ENCODE results near the gene SLC22A12.
A peak's percentile ranks its signal among the peaks of the same experiment; 100 is the strongest.

Gene SLC22A12

DNA sequence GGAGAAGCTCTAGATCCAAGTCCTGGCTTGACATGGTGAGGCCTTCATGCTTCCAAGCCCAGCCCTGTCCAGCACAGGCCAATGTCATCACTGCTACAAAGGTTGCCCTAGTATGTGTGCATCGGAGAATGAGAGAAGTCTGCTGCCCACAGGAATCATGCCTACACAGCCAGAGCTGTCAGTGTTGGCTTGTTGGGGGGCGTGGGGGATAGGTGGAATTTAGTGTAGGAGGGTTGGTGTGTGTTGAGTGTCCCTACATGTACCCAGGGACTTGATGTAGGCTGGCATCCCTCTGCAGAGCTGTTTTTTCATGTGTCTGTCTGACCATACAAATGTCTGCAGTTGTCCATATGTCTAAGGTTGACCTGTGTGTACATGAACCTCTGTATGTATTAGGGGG lies 37.6 kb downstream of the SLC22A12 start:
- no peak for DNase-seq (ENCODE audit: low spot score)

DNA sequence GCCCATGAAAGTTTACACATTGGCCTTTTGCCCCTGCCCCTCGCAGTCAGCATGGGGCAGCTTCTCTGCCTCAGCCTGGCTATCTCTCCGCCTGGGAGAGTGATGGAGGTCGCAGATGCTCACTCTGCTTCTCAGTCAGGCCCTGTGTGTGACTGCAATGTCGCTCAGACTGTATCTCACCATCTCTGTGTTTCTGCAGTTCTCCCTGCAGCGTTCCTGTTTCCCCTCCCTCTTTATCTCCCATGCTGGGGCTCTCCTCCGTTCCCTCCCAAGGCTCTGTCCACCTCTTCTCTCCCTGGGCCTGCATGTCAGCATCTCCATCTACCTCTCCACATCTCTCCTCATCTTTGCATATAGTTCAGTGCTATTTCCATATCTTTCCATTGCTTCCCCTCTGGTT lies 38.1 kb downstream of the SLC22A12 start:
- DNase-seq (ENCODE audit: low spot score) = no peak

DNA sequence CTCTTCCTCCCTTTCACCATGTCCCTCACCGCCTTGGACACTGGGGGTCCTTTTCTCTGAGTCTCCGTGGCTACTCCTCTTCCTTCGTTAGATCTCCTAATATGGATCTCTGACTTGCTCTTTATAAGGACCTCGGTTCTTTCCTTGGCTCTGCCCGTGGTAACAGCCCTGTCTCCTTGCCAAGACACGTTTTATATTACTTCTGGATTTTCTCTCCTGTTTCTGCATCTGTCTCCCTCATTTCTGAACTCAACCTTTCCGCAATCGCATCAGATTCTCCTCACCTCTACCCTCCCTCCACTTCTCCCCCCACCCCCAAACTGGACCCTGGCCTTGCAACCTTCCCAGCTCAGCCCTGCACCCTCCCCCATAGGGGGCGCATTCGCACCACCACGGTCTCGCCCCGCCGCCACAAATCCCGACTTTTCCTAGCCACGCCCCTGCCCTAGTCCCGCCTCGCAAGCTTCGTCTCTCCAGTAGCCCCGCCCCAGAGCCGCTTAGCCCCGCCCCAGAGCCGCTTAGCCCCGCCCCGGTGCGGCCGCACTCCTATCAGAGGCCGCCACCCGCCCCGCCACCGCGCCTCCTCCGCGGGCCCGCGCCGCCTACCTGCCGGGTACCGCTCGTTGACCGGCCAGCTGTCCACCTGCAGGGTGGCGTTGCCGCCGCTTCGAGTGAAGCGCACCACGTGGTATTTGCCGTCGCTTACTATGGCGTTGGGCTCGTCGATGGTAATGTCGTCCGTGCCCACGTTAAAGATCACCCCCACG lies 39.0 kb downstream of the SLC22A12 start:
- DNase-seq (ENCODE audit: low spot score) = no peak

DNA sequence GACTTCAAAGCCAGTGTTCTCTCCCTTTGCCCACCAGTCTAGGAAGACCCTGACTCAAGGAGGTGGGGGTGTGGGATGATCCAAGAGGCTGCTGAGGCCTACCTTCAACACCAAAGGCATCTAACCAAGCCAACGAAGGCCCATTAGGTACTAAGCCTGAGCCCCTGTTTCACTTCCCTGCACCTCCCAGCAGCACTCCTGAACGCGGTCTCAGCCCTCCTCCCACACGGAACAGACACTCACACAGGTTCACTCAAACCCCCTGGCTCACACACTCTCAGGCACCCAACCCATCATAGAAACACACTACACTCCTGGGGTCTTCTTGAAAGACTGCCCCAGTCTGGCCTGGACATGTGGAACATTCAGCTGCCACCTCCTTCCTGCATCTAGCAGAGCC lies 40.7 kb downstream of the SLC22A12 start:
- DNase-seq (ENCODE audit: low spot score) = no peak

DNA sequence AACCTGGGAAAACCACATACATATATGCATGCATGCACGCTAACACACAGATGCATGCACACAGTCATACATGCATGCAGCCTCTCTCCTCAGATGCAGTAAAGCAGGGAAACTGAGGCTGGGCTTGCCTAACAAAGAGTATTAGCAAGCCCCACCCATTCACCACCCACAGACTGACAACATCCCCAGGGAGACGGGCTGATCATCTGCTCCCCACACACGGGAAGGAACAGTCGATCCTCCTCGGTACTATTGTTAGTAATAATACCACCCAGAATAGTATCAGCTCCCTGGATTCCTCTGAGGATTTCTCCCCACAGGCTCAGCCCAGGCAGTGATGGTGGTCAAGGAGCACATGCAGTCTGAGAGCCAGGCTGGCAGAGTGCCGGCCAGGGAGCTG lies 41.2 kb downstream of the SLC22A12 start:
- DNase-seq (ENCODE audit: low spot score) = no peak

DNA sequence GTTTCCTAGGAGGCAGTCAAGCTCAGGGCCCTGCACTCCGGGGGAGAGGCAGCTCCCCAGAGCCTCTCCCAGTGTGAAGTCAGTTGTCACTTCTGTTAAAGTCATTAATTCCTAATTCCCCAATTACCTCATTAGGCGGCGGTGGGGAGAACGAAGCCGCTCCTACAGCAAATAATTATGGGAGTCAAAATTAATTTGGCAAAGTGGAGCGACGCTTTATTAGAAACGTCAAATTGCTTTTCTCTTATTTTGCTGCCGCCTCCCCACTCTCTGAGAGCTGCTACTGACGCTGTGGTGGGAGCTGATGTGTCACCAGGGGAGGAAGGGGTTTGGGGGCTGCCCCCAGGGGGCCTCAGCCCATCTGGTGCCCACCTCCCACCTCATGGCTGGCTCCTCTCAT lies 41.6 kb downstream of the SLC22A12 start:
- no peak for DNase-seq (ENCODE audit: low spot score)

DNA sequence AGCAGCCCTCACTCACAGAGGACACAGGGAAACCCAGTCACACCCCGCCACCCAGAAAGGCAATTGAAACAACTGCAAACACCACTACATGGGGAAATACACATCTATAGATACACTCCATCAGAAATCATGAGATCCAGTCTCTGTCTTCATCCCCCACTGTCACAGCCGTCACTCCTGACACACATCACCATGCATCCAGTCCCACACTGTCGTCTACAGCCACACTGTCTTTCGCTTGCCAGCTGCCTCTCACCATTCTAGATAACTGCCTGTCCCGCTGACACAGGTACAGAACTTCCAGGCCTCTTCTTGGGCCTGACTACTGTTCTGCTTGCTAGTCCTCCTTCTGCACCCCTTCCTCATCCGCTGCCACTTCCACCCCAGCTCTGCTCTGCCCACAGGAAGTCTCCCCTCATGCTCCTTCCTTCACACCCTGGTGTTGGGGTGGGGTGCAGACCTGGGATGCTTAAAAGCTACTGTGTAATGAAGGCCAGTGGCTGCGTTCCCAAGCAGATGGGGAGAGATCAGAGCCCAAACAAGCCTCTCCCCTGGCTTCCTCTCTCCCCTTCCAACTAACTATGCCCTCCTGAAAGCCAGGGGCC lies 42.6 kb downstream of the SLC22A12 start:
- DNase-seq (ENCODE audit: low spot score) = no peak

DNA sequence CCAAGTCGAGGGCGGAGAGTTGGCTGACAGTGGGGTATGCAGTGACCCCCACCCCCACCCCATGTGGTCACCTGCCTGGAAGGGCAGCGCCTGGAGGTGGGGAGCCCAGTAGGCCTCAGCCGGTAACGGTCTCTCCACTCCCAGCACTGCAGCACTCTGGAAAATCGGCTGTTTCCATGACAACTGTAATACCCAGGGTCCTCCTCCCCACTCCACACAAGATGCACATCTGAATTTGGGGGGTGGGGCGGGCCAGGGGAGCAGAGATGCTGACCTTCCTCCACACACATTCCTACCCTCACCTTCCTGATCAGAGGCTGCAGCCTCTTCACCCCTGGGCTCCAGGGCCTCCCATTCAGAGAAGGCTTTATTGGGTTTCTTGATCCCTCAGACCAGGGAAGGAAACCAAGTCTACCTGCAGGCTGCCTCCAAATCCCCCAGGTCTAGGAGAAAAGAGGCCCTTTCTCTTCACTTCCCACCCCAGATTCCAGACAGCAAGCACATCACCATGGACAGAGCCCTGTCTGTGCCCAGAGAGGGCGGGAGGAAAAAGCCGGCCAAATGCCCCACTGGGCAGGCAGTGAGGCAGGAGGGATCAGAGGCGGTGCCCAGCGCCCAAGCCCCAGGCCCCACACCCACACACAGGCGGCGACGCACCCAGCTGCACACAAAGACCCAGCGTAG lies 46.5 kb downstream of the SLC22A12 start:
- DNase-seq (ENCODE audit: low spot score) = no peak

DNA sequence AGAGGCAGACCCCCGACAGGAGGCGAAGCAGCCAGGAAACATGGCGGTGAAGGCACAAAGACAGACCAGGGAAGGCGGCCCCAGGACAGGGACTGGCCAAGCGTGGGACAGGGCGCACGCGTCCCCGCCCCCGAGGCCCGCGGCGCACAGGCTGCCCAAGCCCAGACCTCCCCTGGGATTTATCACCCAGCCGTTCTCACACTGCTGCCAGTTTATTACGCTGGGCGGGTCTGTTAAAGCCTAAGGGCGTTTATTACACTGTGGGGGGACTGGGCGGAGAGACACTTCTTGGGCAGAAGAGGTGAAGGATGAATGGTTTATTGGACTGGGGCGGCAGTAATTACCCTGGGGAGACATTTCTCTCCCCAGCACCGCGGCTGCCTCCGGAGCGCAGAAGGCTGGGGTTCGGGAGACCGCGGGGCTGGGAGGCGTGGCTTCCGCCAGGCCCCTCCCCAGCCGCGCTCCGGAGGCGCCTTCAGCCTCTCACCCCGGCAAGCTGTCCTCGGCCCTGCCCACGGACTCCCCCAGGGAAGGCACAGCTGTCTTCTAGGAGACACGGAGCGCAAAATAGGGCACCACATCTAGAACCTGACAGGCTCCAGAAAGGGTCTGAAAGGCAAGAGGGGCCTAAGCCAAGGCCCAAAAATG lies 47.1 kb downstream of the SLC22A12 start:
- DNase-seq (ENCODE audit: low spot score) = peak; percentile 7

DNA sequence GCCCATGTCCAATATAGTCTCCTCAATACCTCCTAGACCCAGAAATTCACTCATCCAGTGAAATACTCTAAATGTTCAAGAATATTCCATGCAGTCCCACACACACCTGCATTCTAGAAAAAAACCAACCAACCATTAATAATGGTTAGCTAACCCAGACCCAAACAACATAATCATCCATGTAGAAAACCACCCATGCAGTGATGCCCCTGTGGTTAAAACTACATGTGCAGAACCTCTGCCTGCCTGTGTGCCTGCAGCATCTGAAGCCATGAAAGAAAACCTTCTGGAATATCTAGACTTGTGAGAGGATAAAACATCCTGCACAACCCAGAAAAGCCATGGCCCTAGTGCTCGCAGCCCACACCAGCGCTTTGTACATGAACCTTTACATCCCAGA lies 47.8 kb downstream of the SLC22A12 start:
- DNase-seq (ENCODE audit: low spot score) = no peak

DNA sequence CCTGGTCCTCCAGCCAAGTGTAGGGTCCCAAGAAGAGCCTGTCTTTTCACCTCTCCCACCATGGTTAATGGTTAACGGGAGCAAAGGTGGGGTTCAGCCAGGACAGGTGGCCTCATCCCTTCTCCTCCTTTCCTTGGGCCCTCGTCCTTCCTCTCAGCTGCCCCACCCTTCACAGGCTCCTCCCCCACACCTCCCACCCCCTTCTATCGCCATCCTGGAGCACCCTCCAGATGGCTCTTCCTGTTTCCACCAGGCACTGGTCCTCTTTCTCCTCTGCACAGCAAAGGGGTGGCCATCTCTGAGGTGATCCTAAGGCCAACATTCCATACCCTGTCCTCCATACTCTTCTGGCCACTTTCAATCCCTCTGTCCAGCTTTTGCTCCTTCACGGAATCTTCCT lies 48.9 kb downstream of the SLC22A12 start:
- no peak for DNase-seq (ENCODE audit: low spot score)

DNA sequence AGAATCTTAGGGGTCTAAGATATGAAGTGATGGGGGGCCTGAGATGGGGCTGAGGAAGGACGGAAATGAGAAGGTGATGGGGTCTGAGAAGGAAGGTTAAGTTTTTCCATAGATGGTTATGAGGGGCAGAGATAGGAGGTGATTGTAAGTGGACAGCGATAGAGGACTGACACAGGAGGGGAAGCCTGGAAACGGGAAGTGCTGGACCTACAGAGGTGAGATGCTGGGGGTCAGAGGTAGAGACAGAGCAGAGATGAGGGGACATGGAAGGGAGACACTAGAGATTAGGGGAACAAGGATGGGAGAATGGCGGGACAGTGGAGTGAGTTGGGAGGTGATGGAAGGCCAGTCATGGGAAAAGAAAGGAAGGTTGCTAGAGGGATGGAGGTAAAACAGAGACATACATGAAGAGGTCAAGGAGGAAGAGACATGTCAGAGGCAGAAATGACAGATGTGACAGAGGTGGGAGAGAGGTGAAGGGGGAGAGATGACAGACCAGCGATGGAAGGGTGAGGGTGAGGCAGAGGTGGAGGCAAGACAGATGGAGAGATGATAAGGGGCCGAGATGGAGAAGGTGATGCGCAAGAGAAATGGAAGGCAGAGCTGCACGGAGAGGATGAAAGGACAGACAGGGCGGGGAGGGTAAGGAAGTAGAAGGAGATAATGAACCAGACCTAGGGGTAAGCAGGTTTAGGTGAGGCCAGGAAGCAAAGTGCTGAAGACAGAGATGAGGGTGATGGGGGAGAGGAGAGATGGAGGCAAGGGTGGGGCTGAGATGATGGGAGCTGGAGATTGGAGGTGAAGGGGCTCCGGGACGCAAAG lies 50.8 kb downstream of the SLC22A12 start:
- DNase-seq (ENCODE audit: low spot score) = no peak

DNA sequence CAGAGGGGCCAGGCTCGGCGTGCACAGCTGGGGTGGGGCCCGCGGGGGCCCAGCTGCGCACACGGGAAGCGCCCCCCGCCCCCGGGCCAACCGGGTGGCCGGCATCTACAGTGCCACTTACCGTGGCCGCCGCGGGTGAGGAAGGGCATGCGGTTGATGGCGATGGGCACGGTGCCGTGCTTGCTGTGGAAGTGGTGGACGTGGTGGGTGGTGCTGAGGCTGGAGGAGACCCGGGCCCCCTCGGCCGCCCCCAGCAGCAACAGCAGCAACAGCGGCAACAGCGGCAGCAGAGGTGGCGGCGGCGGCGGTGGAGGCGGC lies 51.4 kb downstream of the SLC22A12 start:
- no peak for DNase-seq (ENCODE audit: low spot score)

DNA sequence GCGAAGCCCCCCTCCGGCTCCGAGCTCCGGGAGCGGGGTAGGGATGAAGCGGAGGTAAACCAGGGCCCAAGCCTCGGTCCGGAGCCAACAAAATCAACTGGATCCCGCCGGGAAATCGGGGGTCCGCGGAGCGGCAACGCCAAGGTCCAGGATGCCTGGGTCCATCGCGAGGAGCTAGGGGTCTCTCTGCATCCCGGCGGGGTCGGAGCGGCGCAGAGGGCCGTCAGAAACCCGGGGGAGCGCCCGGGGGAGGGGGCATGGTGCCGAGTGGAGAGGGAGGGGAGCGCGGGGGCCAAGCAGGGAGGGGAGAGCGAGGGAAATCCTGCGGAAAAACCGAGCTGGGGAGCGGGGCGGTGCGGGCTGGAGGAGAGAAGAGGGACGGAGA lies 51.8 kb downstream of the SLC22A12 start:
- DNase-seq (ENCODE audit: low spot score) = no peak

DNA sequence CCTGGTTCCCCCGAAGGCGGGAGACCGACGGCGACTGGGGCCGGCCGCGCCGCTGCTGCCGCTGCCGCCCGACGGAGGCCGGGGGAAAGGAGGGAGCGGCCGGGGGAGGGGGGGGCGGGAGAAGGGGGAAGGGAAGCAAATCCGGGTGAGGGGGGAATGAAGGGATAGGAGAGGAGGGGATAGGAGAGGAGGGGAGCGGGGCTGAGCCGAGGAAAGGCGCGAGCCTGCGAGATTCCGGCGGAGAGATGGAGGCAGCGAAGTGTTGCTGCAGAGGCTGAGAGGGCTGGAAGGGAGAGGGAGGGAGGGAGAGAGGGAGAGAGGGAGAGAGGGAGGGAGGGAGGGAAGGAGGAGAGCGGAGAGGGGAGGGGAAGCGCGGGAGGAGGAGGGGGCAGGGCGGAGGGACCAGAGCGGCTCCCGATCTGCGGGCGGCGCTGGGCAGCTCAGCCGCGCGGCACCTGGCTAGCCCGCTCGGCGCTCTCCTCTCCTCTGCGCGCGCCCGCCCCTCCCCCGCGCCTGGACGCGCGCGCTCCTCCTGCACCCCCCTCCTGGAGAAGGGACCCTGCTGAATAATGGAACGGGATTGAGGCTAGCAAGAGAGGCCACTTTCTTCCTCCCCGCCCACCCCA lies 52.3 kb downstream of the SLC22A12 start:
- DNase-seq (ENCODE audit: low spot score) = no peak

DNA sequence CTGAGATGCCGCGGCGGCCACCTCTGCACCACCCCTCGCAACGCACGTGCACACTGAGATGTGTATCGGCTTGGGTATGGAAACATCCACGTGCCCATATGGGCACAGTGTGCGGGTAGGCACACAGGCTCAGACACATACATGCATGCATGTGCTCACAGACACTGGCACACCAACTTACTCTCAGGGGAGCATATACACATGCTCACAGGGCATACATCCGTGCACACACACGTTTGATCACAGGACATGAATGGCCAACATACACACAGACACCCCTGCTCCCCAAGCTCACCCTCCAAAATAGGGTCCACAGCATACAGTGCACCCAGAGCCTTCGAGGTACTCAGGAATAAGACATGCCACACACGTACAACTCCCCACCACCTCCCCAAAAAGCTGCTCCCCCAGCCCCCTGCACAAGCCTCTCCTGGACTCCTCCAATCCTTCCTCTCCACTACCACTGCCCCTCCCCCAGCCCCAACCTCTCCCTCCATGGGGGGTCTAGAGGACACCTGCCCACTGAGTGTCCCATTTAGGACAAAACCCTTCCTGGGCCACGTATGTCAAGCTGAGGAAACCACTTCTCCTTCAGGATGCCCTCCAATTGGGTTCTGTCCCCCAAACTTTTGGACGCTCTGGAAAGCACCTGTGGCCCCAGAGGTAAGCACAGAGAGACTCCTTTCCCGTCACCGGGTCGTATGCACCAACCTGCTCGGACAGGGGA lies 53.1 kb downstream of the SLC22A12 start:
- no peak for DNase-seq (ENCODE audit: low spot score)

DNA sequence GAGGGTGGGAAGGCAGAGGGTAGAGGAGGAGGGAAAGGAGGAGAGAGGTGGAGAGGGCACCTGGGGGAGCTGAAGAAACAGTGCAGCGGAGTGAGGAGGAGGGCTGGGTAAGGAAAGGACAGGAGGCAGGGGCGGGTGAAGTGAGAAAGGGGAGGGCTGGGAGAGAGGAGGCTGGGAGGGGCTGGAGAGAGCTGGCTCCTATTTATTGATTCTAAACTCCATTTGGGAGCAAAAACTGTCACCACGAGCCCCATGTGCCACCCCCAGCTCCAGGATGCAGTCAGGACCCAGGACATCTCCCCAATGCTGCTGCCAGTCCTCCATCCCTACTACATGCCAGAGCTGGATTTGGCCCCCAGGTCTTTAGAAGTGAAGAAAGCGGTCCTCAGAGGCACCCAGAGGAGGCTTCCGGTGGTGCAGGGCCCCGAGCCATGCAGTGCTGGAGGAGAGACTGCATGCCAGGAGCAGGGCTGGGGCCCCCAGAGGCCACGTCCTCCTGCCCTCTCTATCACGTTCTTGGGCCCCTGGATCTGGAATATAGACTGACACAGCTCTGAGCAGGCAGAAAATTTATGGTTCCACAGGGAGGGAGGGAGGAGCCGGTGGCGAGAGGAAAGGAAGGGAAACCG lies 53.7 kb downstream of the SLC22A12 start:
- DNase-seq (ENCODE audit: low spot score) = no peak

DNA sequence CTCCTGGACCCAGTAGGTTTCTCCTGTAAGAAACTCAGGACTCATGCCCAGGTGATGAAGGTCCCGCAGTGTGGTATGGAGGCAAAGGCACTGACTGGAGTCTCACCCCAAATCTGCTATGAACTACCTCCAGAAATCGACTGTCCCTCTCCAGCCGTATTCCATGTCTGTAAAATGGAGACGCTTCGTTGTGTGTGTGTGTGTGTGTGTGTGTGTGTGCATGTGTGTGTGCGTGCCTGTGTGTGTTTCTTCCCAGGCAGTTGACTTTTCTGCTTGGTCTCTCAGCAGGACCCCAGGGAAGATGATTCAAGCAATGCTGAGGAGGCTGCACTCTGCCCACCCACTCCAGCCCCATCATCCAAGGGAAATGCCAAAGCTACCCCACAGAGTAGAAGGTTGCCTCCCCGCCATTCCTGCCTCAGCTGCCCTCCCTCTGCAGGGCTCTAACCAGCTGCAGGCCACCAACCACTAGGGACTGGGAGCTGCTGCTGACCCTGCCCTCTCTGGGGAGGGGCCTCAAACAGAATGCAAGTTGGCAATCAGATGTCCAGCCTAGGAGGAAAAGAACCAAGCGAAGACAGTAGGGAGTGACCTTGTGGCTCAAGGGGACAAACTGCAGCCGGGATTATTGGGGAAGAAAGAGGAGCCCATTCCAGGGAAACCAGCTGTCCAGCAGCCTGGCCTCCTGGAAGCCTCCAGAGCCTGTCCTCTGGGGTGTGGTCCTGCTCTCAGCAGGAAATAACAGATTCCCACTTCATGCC lies 56.2 kb downstream of the SLC22A12 start:
- DNase-seq (ENCODE audit: low spot score) = no peak

DNA sequence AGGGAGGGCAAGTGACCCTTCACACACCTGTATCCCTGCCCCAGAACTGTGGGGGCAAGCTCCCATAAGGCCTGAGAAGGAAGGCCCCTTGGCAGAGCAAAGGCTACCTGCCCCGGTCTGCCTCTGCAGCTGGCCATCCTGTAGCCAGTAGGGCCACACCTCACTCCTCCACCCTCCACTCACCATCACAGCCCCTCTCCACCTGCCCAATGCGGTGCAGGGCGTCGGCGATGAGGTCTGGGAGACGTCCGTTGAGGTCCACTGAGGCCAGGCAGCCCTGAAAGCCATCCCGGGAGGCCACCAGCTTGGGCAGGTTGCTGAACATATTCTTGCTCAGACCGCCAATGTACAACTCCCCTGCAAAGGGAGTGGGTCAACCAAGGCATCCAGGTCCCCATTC lies 57.5 kb downstream of the SLC22A12 start:
- no peak for DNase-seq (ENCODE audit: low spot score)

DNA sequence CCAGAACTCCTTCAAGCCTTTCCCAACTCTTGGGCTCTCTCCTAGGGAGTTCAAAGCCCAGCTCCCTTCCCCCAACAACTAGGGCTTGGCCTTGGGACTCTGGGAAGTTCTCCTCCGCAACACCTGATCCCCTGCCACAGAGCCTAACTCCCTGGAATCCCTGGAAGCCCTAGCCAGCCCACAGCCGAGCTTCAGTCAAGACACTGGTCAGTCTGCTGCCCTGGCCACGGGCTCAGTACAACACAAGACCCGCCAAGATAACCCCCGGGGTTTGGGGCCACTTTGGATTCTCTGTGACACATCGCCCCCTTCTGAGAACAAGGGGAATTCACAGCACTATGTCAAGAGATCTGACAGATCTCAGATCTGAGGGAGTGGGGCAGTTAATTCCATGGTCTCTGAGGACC lies 58.3 kb downstream of the SLC22A12 start:
- DNase-seq (ENCODE audit: low spot score) = no peak
